ENCODE results near the gene QKI. TPM values are rescaled to one million over a fixed set of nuclear protein-coding genes. Genes with fewer than 3 reads are reported as not detected.

The QKI gene
- total RNA-seq, 2 donors from 2014 or later, result 9.1 to 28.0 TPM

DNA sequence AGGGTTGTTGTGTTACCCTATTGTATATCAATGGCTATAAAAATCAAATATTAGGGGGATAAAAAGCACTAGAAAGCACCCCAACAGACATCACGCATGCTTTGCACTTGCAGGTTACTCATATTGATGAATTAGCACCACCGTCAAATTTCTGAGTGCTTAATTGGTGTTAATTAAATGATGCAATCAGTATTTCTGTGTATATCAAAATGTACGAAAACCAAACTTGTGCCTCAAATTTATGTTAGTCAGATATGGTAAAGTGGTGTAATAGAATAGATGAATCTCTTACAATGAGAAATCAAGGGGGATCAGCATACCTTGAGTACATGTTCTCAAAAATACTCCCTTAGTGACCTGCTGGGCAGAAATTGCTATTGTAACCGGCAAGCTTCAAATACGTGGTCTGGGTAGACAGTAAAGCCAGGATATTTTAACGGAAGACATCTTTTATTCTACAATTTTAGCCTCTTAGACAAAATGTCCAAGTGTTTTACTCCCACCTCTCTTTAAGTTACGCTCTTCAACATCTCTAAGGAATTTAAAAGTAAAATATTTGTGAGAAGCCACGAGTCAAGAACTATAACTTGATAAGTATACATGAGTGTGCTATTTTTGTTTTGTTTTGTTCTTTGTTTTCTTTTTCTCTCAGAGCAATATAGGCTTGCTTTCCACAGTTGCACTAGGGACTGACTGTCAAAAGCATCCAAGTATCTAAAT is 166.0 kb downstream of the QKI start:
- intact Hi-C loops (cut with DNase I), result no loop called here
- no peak overlapping the region for H3K27ac ChIP-seq
- H3K9me3 ChIP-seq, result no peaks in the 10 kb centered on the region
- TF ChIP-seq CTCF (IDR thresholded peaks at IDR 0.05), result no peak
- H3K4me1 ChIP-seq, result no peaks in the 10 kb centered on the region
- H3K4me3 ChIP-seq, result no peak overlapping the region
- H3K36me3 ChIP-seq, result no peaks in the 10 kb centered on the region
- no peaks in the 10 kb centered on the region for H3K27me3 ChIP-seq
- no peak for DNase-seq
- no peak overlapping the region for H3K9ac ChIP-seq (ENCODE audit: low read depth in 2 of 2, low read length in 2 of 2)

- Histone ChIP-seq H3K27ac (no peak overlapping the region), H3K27me3 (no peaks in the 10 kb centered on the region), H3K4me1 (no peaks in the 10 kb centered on the region), H3K36me3 (no peaks in the 10 kb centered on the region), H3K4me3 (no peak overlapping the region), H3K9ac (ENCODE audit: low read depth in 2 of 2, low read length in 2 of 2) (no peak overlapping the region), H3K9me3 (no peaks in the 10 kb centered on the region)
- intact Hi-C loops (cut with DNase I), result no loop called here
- no peak for TF ChIP-seq CTCF (IDR thresholded peaks at IDR 0.05)
- no peak for DNase-seq
Observed at GRCh38 chr6:163583558-163583957, 169.0 kb downstream of the QKI start.

DNA sequence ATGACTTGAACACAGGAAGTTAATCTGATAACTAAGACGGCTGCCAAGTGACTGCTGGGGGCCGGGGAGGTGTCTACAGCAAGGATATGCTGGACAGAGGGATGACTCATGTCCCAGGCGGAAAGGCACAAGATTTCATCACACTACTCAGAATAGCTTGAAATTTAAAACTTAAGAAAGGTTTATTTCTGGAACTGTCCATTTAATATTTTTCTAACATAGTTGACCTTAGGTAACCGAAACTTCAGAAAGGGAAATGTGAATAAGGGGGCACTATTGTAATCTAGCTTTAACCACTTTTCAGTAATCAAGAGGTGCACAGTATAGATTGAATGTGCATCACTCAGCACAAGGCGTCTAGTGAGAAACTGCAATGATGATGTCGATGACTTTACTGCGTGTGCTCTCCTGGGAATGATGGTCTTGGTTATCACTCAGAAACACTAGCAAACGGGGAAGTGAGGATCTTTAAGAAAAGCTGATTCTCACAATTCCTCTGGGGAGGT is 171.5 kb downstream of the QKI start:
- no peak for DNase-seq
- no peak for TF ChIP-seq CTCF (IDR thresholded peaks at IDR 0.05)
- Histone ChIP-seq H3K4me3 (no peak overlapping the region), H3K27me3 (no peaks in the 10 kb centered on the region), H3K9me3 (no peaks in the 10 kb centered on the region), H3K36me3 (no peaks in the 10 kb centered on the region), H3K9ac (ENCODE audit: low read depth in 2 of 2, low read length in 2 of 2) (no peak overlapping the region), H3K27ac (no peak overlapping the region), H3K4me1 (no peaks in the 10 kb centered on the region)
- intact Hi-C loops (cut with DNase I), result no loop called here

- TF ChIP-seq CTCF (IDR thresholded peaks at IDR 0.05), result no peak
- no peaks in the 10 kb centered on the region for H3K36me3 ChIP-seq
- no peaks in the 10 kb centered on the region for H3K9me3 ChIP-seq
- H3K4me3 ChIP-seq, result no peak overlapping the region
- no peak overlapping the region for H3K27ac ChIP-seq
- intact Hi-C loops (cut with DNase I), result no loop called here
- DNase-seq, result no peak
- H3K4me1 ChIP-seq, result no peaks in the 10 kb centered on the region
- H3K9ac ChIP-seq (ENCODE audit: low read depth in 2 of 2, low read length in 2 of 2), result no peak overlapping the region
- H3K27me3 ChIP-seq, result no peaks in the 10 kb centered on the region
Observed at GRCh38 chr6:163586888-163587287, 172.4 kb downstream of the QKI start.

GRCh38 chr6:163588220-163588919 is 173.9 kb downstream of the QKI start:
- intact Hi-C loops (cut with DNase I), result no loop called here

More at GRCh38 chr6:163588220-163588919, 173.9 kb downstream of the QKI start:
- Histone ChIP-seq H3K9me3 (no peaks in the 10 kb centered on the region), H3K27me3 (no peaks in the 10 kb centered on the region), H3K36me3 (no peaks in the 10 kb centered on the region), H3K27ac (no peak overlapping the region), H3K9ac (ENCODE audit: low read depth in 2 of 2, low read length in 2 of 2) (peak overlapping the region in 1 of 2 donors; percentile 20), H3K4me1 (no peaks in the 10 kb centered on the region), H3K4me3 (no peak overlapping the region)
- no peak for DNase-seq
- no peak for TF ChIP-seq CTCF (IDR thresholded peaks at IDR 0.05)

Data from colonic mucosa (tissue), 4 donors.